H9 (cell line): ENCODE results near the gene ANO2. TPM values are rescaled to one million over a fixed set of nuclear protein-coding genes. Genes with fewer than 3 reads are reported as not detected.

Experiments used
- DNase-seq: peaks from one replicate; pipeline ENCODE4 v3.0.0-alpha.2; 2017
- H2AFZ ChIP-seq: one replicate; pipeline ENCODE4 v1.6.1; 2013; ENCODE audit warnings: mild to moderate bottlenecking, low read length, control low read depth, moderate library complexity
- H2AK5ac ChIP-seq: 2 replicates; pipeline ENCODE4 v1.6.1; 2013; ENCODE audit warnings: low read length, control low read depth, mixed read lengths; ENCODE audit not compliant: insufficient read length
- H2BK120ac ChIP-seq: one replicate; pipeline ENCODE4 v1.6.1; 2013; ENCODE audit warnings: low read depth, mild to moderate bottlenecking, low read length, control low read depth, inconsistent platforms; ENCODE audit not compliant: poor library complexity, severe bottlenecking
- H2BK12ac ChIP-seq: 2 replicates; pipeline ENCODE4 v1.6.1; 2013; ENCODE audit warnings: low read length, control low read depth, mixed read lengths, low read depth; ENCODE audit not compliant: insufficient read length
- H2BK15ac ChIP-seq: 2 replicates; pipeline ENCODE4 v1.6.1; 2013; ENCODE audit warnings: low read depth, low read length, control low read depth
- H2BK20ac ChIP-seq: one replicate; pipeline ENCODE4 v1.6.1; 2013; ENCODE audit warnings: low read depth, mild to moderate bottlenecking, low read length, control low read depth, inconsistent platforms; ENCODE audit not compliant: poor library complexity, severe bottlenecking
- H2BK5ac ChIP-seq: 2 replicates; pipeline ENCODE4 v1.6.1; 2013; ENCODE audit warnings: low read length, control low read depth, mixed read lengths; ENCODE audit not compliant: insufficient read length
- H3K14ac ChIP-seq: 2 replicates; pipeline ENCODE4 v1.6.1; 2013; ENCODE audit warnings: low read length, control low read depth; ENCODE audit not compliant: insufficient read depth
- H3K18ac ChIP-seq: 2 replicates; pipeline ENCODE4 v1.6.1; 2013; ENCODE audit warnings: low read depth, mild to moderate bottlenecking, mixed read lengths, low read length, control low read depth; ENCODE audit not compliant: insufficient read length
- H3K23ac ChIP-seq: 2 replicates; pipeline ENCODE4 v1.6.1; 2013; ENCODE audit warnings: low read length, control low read depth, mixed read lengths, low read depth; ENCODE audit not compliant: insufficient read length
- H3K23me2 ChIP-seq: 2 replicates; pipeline ENCODE4 v1.6.1; 2013; ENCODE audit warnings: low read depth, mild to moderate bottlenecking, mixed read lengths, low read length, control low read depth; ENCODE audit not compliant: insufficient read length, poor library complexity, severe bottlenecking
- H3K27ac ChIP-seq: 2 replicates; pipeline ENCODE4 v1.5.1; 2013; ENCODE audit warnings: low read length, control low read depth, mixed read lengths, low read depth; ENCODE audit not compliant: insufficient read length
- H3K27me3 ChIP-seq: 2 replicates; pipeline ENCODE4 v1.6.1; 2013; ENCODE audit warnings: low read length, control low read depth, inconsistent platforms; ENCODE audit not compliant: insufficient read depth
- H3K4ac ChIP-seq: 2 replicates; pipeline ENCODE4 v1.6.1; 2013; ENCODE audit warnings: low read depth, mild to moderate bottlenecking, control low read depth, inconsistent platforms, low read length, moderate library complexity
- H3K4me1 ChIP-seq: 2 replicates; pipeline ENCODE4 v1.6.1; 2013; ENCODE audit warnings: low read length, control low read depth, inconsistent platforms; ENCODE audit not compliant: insufficient read depth
- H3K4me2 ChIP-seq: 2 replicates; pipeline ENCODE4 v1.6.1; 2013; ENCODE audit warnings: low read length, control low read depth, mixed read lengths; ENCODE audit not compliant: insufficient read length, insufficient read depth
- H3K56ac ChIP-seq: 2 replicates; pipeline ENCODE4 v1.6.1; 2013; ENCODE audit warnings: low read depth, mild to moderate bottlenecking, mixed read lengths, low read length, control low read depth; ENCODE audit not compliant: insufficient read length
- H3K79me1 ChIP-seq: 2 replicates; pipeline ENCODE4 v1.6.1; 2013; ENCODE audit warnings: low read depth, mild to moderate bottlenecking, moderate library complexity, low read length, control low read depth, inconsistent platforms; ENCODE audit not compliant: insufficient read depth, poor library complexity, severe bottlenecking
- H3K79me2 ChIP-seq: 2 replicates; pipeline ENCODE4 v1.6.1; 2013; ENCODE audit warnings: low read length, control low read depth, inconsistent platforms; ENCODE audit not compliant: insufficient read depth
- H3K9ac ChIP-seq: 2 replicates; pipeline ENCODE4 v1.6.1; 2013; ENCODE audit warnings: low read length, control low read depth, mixed read lengths; ENCODE audit not compliant: insufficient read length; ENCODE audit errors: extremely low read depth
- H3K9me3 ChIP-seq: one replicate; pipeline ENCODE4 v1.6.1; 2013; ENCODE audit warnings: low read depth, low read length, inconsistent platforms; ENCODE audit not compliant: control insufficient read depth
- H3T11ph ChIP-seq: one replicate; pipeline ENCODE4 v1.6.1; 2013; ENCODE audit warnings: mild to moderate bottlenecking, low read length, control low read depth, inconsistent platforms
- H4K20me1 ChIP-seq: one replicate; pipeline ENCODE4 v1.6.1; 2013; ENCODE audit not compliant: control insufficient read depth, insufficient read length, insufficient read depth
- H4K5ac ChIP-seq: 2 replicates; pipeline ENCODE4 v1.6.1; 2013; ENCODE audit warnings: low read depth, mild to moderate bottlenecking, mixed read lengths, low read length, control low read depth; ENCODE audit not compliant: insufficient read length
- H4K8ac ChIP-seq: replicated peaks from 2 replicates; pipeline ENCODE4 v1.6.1; 2013; ENCODE audit warnings: low read length, control low read depth, mixed read lengths, low read depth; ENCODE audit not compliant: insufficient read length
- H4K91ac ChIP-seq: 2 replicates; pipeline ENCODE4 v1.6.1; 2013; ENCODE audit warnings: low read depth, mild to moderate bottlenecking, moderate library complexity, mixed read lengths, low read length, control low read depth; ENCODE audit not compliant: insufficient read length
- H3K27ac Mint-ChIP-seq, 3 experiments: 2 replicates in 2 of 3; 3 replicates in 1 of 3; pipeline ENCODE4 v1.8.0; 2020 to 2021; ENCODE audit warnings: mixed read lengths in 3 of 3, mild to moderate bottlenecking in 1 of 3, moderate library complexity in 1 of 3
- H3K27me3 Mint-ChIP-seq: 2 replicates; pipeline ENCODE4 v1.8.0; 2021; ENCODE audit warnings: low read depth, mild to moderate bottlenecking, moderate library complexity, mixed read lengths
- H3K36me3 Mint-ChIP-seq, 3 experiments: 2 replicates in 2 of 3; 3 replicates in 1 of 3; pipeline ENCODE4 v1.8.0; 2020 to 2021; ENCODE audit warnings: low read depth in 3 of 3, mixed read lengths in 3 of 3; ENCODE audit not compliant: insufficient read depth in 1 of 3
- H3K4me1 Mint-ChIP-seq, 2 experiments: 2 replicates each; pipeline ENCODE4 v1.8.0; 2020; ENCODE audit warnings: mixed read lengths in 2 of 2
- H3K4me3 Mint-ChIP-seq, 2 experiments: 2 replicates in 1 of 2; 3 replicates in 1 of 2; pipeline ENCODE4 v1.8.0; 2020 to 2021; ENCODE audit warnings: mild to moderate bottlenecking in 2 of 2, mixed read lengths in 2 of 2, moderate library complexity in 1 of 2
- H3K9me3 Mint-ChIP-seq, 2 experiments: 2 replicates in 1 of 2; 3 replicates in 1 of 2; pipeline ENCODE4 v1.8.0; 2020; ENCODE audit warnings: mild to moderate bottlenecking in 2 of 2, mixed read lengths in 2 of 2, moderate library complexity in 1 of 2
- WGBS: extraction: QIAGEN DNeasy Blood & Tissue Kit; methylation state at CpG from one replicate; pipeline ENCODE4 v1.1.7; 2013; ENCODE audit warnings: missing lambda C conversion rate, low lambda C conversion rate, mixed read lengths; ENCODE audit not compliant: insufficient read length; ENCODE audit errors: extremely low coverage; 5-methylcytosine and 5-hydroxymethylcytosine counted together
- total RNA-seq: library from RNA; stranded (reverse); gene quantifications from 2 replicates; pipeline ENCODE4 v1.2.1, GENCODE V29; 2021
- TF ChIP-seq, protein P1 (sequence below): fragments of 200-600 bp; sonication (generic); conservative IDR thresholded peaks from 3 replicates; pipeline ENCODE4 v1.8.0; 2021; ENCODE audit warnings: antibody characterized with exemption, mild to moderate bottlenecking

The ANO2 gene
- total RNA-seq, 1 experiment from 2014 or later = 3.8 TPM

DNA sequence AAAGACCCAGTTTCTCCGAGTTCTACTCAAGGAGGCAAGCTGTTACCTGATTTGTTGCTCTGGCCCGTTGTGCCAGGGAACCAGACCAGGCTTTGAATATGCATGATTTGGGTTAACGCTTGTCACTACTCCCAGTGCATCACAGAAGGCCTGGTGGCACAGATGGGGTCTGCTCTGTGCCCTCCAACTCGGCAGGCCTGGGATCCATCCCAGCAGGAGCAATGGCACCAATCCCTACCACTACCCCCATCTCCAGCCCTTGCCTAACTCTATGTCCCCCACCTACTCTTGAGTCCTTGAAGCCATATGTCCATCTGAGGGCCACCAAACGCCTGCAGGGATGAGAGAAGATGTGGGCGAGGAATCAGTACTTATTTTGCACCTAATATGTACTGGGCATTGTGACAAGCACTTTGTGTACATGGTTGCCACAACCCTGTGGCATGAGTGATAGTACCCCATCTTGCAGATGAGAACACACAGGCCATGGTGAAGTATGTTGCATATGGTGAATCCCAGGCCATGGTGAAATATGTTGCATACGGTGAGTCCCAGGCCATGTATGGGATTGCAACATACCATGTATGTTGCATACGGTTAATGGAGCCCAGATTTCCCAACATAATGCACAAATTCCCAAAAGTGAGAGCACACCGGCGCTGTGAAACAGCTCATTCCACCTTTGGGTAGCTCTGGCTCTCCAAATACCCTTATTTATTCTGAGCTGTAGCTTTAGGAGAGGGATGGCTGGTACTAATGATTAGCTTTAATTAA lies 410.4 kb downstream of the ANO2 start:
- H4K20me1 ChIP-seq = no peaks in the 10 kb centered on the region
- no peak overlapping the region for H3K4me2 ChIP-seq
- no peak overlapping the region for H3K9ac ChIP-seq
- H3K23me2 ChIP-seq = no peaks in the 10 kb centered on the region
- no peak for DNase-seq
- Mint-ChIP-seq H3K27ac (no peak overlapping the region), H3K4me3 (no peak overlapping the region), H3K4me1 (peaks cover 18 to 21% of the 10 kb centered on the region in 2 experiments), H3K36me3 (no peaks in the 10 kb centered on the region; a peak in 1 of 7 replicates), H3K27me3 (peaks cover 16% of the 10 kb centered on the region), H3K9me3 (no peaks in the 10 kb centered on the region; a peak in 1 of 5 replicates)
- no peaks in the 10 kb centered on the region for H3K79me2 ChIP-seq
- no peaks in the 10 kb centered on the region for H3K27me3 ChIP-seq
- no peak overlapping the region for H2AFZ ChIP-seq
- no peak overlapping the region for H2BK20ac ChIP-seq
- no peak overlapping the region for H2BK12ac ChIP-seq
- H4K5ac ChIP-seq = no peak overlapping the region
- H4K91ac ChIP-seq = no peak overlapping the region
- peaks cover 4% of the 10 kb centered on the region; the same call in 1 of the 2 replicates for H3K4me1 ChIP-seq
- H3K23ac ChIP-seq = no peak overlapping the region
- H2AK5ac ChIP-seq = no peak overlapping the region
- no peak overlapping the region for H2BK15ac ChIP-seq
- H3K79me1 ChIP-seq = no peaks in the 10 kb centered on the region
- WGBS = no CpG with 5 or more reads among the region's 10 CpGs
- no peak overlapping the region for H3T11ph ChIP-seq
- no peaks in the 10 kb centered on the region for H3K9me3 ChIP-seq
- H3K4ac ChIP-seq = no peak overlapping the region
- H3K56ac ChIP-seq = no peak overlapping the region
- H3K27ac ChIP-seq = no peak overlapping the region
- no peak overlapping the region for H4K8ac ChIP-seq
- no peak overlapping the region for H2BK120ac ChIP-seq
- H2BK5ac ChIP-seq = no peak overlapping the region
- H3K14ac ChIP-seq = no peak overlapping the region
- no peak overlapping the region for H3K18ac ChIP-seq
- TF ChIP-seq, protein P1, sequence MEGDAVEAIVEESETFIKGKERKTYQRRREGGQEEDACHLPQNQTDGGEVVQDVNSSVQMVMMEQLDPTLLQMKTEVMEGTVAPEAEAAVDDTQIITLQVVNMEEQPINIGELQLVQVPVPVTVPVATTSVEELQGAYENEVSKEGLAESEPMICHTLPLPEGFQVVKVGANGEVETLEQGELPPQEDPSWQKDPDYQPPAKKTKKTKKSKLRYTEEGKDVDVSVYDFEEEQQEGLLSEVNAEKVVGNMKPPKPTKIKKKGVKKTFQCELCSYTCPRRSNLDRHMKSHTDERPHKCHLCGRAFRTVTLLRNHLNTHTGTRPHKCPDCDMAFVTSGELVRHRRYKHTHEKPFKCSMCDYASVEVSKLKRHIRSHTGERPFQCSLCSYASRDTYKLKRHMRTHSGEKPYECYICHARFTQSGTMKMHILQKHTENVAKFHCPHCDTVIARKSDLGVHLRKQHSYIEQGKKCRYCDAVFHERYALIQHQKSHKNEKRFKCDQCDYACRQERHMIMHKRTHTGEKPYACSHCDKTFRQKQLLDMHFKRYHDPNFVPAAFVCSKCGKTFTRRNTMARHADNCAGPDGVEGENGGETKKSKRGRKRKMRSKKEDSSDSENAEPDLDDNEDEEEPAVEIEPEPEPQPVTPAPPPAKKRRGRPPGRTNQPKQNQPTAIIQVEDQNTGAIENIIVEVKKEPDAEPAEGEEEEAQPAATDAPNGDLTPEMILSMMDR = no peak
